ENCODE data around the gene KRT1.

DNA sequence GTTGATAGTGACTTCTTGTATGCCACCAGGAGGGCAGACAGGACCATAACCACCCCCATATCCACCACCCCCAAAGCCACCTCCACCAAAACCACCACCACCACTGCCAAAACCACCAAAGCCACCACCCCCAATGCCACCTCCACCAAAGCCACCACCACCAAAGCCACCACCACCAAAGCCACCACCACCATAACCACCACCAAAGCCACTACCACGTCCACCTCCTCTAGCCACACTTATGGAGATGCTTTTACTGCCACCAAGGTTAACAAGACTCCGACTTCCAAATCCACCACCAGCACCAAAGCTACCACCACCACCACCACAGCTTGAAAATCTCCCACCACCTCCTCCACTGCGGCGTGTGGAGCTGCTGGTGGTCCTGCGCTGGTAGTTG, 332 bp downstream of the KRT1 start:
- TF ChIP-seq, protein P1, sequence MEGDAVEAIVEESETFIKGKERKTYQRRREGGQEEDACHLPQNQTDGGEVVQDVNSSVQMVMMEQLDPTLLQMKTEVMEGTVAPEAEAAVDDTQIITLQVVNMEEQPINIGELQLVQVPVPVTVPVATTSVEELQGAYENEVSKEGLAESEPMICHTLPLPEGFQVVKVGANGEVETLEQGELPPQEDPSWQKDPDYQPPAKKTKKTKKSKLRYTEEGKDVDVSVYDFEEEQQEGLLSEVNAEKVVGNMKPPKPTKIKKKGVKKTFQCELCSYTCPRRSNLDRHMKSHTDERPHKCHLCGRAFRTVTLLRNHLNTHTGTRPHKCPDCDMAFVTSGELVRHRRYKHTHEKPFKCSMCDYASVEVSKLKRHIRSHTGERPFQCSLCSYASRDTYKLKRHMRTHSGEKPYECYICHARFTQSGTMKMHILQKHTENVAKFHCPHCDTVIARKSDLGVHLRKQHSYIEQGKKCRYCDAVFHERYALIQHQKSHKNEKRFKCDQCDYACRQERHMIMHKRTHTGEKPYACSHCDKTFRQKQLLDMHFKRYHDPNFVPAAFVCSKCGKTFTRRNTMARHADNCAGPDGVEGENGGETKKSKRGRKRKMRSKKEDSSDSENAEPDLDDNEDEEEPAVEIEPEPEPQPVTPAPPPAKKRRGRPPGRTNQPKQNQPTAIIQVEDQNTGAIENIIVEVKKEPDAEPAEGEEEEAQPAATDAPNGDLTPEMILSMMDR (IDR thresholded peaks at IDR 0.05) = no peak
- TF ChIP-seq ZFX (IDR thresholded peaks at IDR 0.05; ENCODE audit: borderline replicate concordance) = no peak
